Brain microvascular endothelial cell (primary cell): ENCODE data around the gene FBXW11.
A peak's percentile ranks its signal among the peaks of the same experiment; 100 is the strongest.
"Not testable (repeated sequence)": the region's sequence is repeated elsewhere in the genome, so short reads cannot be mapped to it uniquely, and the experiment has no call there.

Source experiments
- DNase-seq: peaks from one replicate; pipeline ENCODE4 v3.0.0-alpha.2; 2020
- H3K27ac ChIP-seq: fragments of 250-450 bp; sonication (Bioruptor Pico); 2 replicates; pipeline ENCODE4 v1.5.1; 2020; ENCODE audit warnings: mild to moderate bottlenecking, moderate library complexity
- H3K27me3 ChIP-seq: fragments of 250-450 bp; sonication (Bioruptor Pico); replicated peaks from 2 replicates; pipeline ENCODE4 v1.5.1; 2020; ENCODE audit warnings: mild to moderate bottlenecking
- H3K36me3 ChIP-seq: fragments of 250-450 bp; sonication (Bioruptor Pico); replicated peaks from 2 replicates; pipeline ENCODE4 v1.5.1; 2020; ENCODE audit warnings: mild to moderate bottlenecking
- H3K4me3 ChIP-seq: 2 replicates; pipeline ENCODE4 v1.5.1; 2011; ENCODE audit warnings: low read depth, mild to moderate bottlenecking, control low read depth, low read length, moderate library complexity
- in situ Hi-C: cut with HindIII; loops from 2 replicates; pipeline ENCODE4 v1.10.0; 2017; ENCODE audit warnings: low sequenced_read_pairs, low pct_ligation_motif_present
- TF ChIP-seq, protein P1 (sequence below): IDR thresholded peaks from 2 replicates; pipeline ENCODE4 v1.5.1; 2011; ENCODE audit warnings: low read depth, mild to moderate bottlenecking, moderate library complexity, low read length, control low read depth, inconsistent platforms; ENCODE audit errors: missing control alignments

The FBXW11 gene

DNA sequence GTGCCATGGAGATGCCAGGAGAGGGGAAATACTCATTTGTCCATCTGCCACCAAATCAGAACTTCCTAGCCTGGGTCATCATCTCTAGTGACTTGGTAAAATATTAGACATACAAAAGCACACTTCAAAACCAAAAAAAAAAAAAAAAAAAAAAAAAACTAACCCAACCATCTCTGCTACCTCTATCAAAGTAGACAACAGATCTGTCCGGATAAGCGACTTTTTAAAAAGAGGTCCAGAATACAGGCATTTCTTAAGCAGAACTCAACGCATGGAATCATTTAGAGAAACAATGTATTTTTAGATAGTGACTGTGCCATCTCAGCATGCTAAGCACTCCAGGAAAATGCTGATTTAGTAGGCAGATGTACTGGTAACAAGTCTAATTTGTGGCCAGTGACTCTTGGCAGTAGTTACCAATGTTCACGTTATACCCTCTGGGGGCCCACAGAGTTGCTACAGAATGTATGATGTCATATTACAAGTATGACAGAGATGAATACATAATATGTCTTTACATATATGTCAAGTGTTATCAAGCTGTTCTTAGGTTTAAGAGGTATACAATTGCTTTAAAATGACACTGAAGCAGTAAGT, 113.0 kb downstream of the FBXW11 start:
- Histone ChIP-seq H3K27me3 (no peaks in the 10 kb centered on the region), H3K36me3 (peaks cover 5% of the 10 kb centered on the region), H3K4me3 (no peak overlapping the region), H3K27ac (no peak overlapping the region)
- TF ChIP-seq, protein P1, sequence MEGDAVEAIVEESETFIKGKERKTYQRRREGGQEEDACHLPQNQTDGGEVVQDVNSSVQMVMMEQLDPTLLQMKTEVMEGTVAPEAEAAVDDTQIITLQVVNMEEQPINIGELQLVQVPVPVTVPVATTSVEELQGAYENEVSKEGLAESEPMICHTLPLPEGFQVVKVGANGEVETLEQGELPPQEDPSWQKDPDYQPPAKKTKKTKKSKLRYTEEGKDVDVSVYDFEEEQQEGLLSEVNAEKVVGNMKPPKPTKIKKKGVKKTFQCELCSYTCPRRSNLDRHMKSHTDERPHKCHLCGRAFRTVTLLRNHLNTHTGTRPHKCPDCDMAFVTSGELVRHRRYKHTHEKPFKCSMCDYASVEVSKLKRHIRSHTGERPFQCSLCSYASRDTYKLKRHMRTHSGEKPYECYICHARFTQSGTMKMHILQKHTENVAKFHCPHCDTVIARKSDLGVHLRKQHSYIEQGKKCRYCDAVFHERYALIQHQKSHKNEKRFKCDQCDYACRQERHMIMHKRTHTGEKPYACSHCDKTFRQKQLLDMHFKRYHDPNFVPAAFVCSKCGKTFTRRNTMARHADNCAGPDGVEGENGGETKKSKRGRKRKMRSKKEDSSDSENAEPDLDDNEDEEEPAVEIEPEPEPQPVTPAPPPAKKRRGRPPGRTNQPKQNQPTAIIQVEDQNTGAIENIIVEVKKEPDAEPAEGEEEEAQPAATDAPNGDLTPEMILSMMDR, result no peak
- in situ Hi-C loops, result no loop called here
- peak; percentile 52 for DNase-seq

DNA sequence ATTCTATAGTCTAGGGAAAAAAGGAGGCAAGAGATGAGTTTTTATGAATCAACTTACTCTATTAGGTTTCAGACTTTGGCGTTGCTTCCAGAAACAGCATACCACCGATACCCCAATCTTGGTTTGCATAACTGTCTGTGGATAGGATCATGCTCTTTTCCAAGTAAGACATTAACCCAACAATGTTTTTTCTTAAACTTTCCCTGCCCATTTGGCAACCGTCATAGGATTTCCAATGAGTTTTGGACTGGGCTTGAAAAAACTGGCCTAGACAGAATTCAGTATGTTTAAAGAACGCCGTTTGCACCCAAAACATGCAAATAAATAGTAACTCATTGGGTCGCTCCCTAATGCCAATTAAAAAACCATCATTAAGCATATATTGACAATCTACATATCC, 114.8 kb downstream of the FBXW11 start:
- Histone ChIP-seq H3K4me3 (no peak overlapping the region), H3K36me3 (peaks cover 7% of the 10 kb centered on the region), H3K27ac (no peak overlapping the region), H3K27me3 (no peaks in the 10 kb centered on the region)
- no peak for DNase-seq
- TF ChIP-seq, protein P1, result no peak
- in situ Hi-C loops, result no loop called here

DNA sequence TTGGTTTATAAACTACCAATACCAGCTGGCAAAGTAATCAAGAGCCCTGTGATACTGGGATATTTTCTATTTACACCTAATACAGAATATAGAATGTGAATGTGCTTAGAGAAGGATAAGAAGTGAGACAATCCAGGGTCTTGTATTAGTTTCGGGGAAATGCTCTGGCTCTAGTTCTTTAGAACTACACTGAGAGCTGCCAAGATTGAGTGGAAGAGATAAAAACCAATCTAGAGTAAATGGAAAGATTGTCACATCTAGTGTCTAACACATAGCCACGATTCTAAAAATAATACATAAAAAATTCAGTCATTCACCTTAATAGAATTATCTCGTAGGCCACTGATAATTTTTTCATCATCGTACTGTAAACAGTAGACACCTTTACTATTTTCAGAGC, 115.3 kb downstream of the FBXW11 start:
- H3K27me3 ChIP-seq, result no peaks in the 10 kb centered on the region
- H3K36me3 ChIP-seq, result peaks cover 7% of the 10 kb centered on the region
- no peak overlapping the region for H3K4me3 ChIP-seq
- no peak overlapping the region for H3K27ac ChIP-seq
- in situ Hi-C loops, result no loop called here
- TF ChIP-seq, protein P1, result no peak
- DNase-seq, result no peak

DNA sequence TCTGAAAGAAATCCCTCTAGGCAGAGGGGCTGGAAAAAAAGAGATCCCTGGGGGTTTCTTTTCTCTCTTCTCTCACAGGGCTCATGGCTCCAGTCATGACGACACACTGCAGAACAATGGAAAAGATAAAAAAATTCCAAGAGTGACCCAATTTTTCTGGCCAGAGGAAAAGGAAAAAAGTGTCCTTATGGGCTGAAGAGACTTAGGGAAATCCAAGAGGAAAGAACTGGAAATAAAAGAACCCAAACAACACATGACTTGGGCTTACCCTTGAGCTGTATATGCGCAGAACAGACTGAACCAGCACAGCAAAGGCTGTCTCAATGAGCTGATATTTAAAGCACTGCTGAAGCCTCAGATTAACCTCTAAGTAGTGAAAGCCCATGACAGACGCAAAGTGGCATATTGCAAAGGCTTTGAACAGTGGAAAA, 118.4 kb downstream of the FBXW11 start:
- no peak overlapping the region for H3K27ac ChIP-seq
- no peak overlapping the region for H3K4me3 ChIP-seq
- TF ChIP-seq, protein P1, result no peak
- no peak for DNase-seq
- no peaks in the 10 kb centered on the region for H3K27me3 ChIP-seq
- peaks cover 12% of the 10 kb centered on the region for H3K36me3 ChIP-seq
- in situ Hi-C loops, result no loop called here

DNA sequence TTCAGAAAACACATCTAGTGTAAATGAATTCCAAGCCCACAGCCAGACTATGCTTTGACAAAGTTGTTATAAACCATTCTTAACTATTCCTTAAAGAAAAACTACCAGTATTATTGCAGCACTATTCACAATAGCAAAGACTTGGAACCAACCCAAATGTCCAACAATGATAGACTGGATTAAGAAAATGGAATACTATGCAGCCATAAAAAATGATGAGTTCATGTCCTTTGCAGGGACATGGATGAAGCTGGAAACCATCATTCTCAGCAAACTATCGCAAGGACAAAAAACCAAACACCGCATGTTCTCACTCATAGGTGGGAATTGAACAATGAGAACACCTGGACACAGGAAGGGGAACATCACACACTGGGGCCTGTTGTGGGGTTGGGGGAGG, 120.4 kb downstream of the FBXW11 start:
- in situ Hi-C loops, H3K27ac ChIP-seq, H3K4me3 ChIP-seq, H3K27me3 ChIP-seq, DNase-seq: not testable (repeated sequence)
- H3K36me3 ChIP-seq, result peaks cover 12% of the 10 kb centered on the region

DNA sequence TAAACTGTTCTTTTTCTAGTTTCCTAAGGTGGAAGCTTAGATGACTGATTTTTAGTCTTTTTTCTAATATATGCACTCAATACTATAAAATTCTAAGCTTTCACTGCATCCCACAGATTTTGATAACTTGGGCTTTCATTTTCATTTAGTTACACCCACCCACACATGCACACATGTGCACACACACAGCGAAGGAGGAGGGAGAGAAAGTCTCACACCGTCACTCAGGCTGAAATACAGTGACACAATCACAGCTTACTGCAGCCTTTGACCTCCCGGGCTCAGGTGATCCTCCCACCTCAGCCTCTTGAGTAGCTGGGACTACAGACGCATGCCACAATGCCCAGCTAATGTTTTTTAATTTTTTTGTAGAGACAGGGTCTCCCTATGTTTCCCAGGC, 124.3 kb downstream of the FBXW11 start:
- H3K4me3 ChIP-seq, result no peak overlapping the region
- H3K36me3 ChIP-seq, result peaks cover 9% of the 10 kb centered on the region
- no peak overlapping the region for H3K27ac ChIP-seq
- TF ChIP-seq, protein P1, result no peak
- DNase-seq, result no peak
- H3K27me3 ChIP-seq, result no peaks in the 10 kb centered on the region
- in situ Hi-C loops, result no loop called here
